GM19025 (cell line): Measurements from ENCODE around the gene DNAL4.

Source experiments
- ATAC-seq: cut with Tn5 transposase; IDR thresholded peaks from one replicate; pipeline ENCODE4 v1.9.1; 2021; ENCODE audit warnings: mild to moderate bottlenecking, low read depth, moderate library complexity; ENCODE audit not compliant: unreplicated experiment

Gene DNAL4

GRCh38 chr22:38788021-38788816, 5.7 kb downstream of the DNAL4 start:
- no peak for ATAC-seq

GRCh38 chr22:38786631-38787030, 7.3 kb downstream of the DNAL4 start:
- ATAC-seq = no peak

- no peak for ATAC-seq
These were observed 9.1 kb downstream of the DNAL4 start for GRCh38 chr22:38784856-38785255.

GRCh38 chr22:38784035-38784434, 9.9 kb downstream of the DNAL4 start:
- no peak for ATAC-seq

- no peak for ATAC-seq
These were observed 10.8 kb downstream of the DNAL4 start for GRCh38 chr22:38783095-38783615.

GRCh38 chr22:38782402-38783094, 11.4 kb downstream of the DNAL4 start:
- no peak for ATAC-seq

GRCh38 chr22:38781033-38781432, 12.9 kb downstream of the DNAL4 start:
- no peak for ATAC-seq

GRCh38 chr22:38777087-38777671, 16.8 kb downstream of the DNAL4 start:
- no peak for ATAC-seq

GRCh38 chr22:38776086-38776485, 17.9 kb downstream of the DNAL4 start:
- no peak for ATAC-seq

- ATAC-seq = no peak
These were observed 18.3 kb downstream of the DNAL4 start for GRCh38 chr22:38775656-38776055.

- no peak for ATAC-seq
These were observed 19.3 kb downstream of the DNAL4 start for GRCh38 chr22:38774496-38775166.

- no peak for ATAC-seq
These were observed 20.5 kb downstream of the DNAL4 start for GRCh38 chr22:38773363-38773946.

GRCh38 chr22:38772623-38772873, 21.4 kb downstream of the DNAL4 start:
- no peak for ATAC-seq

- ATAC-seq = no peak
These were observed 23.5 kb downstream of the DNAL4 start for GRCh38 chr22:38770257-38770949.

GRCh38 chr22:38768036-38768435, 25.9 kb downstream of the DNAL4 start:
- ATAC-seq = no peak

- no peak for ATAC-seq
These were observed 26.6 kb downstream of the DNAL4 start for GRCh38 chr22:38767313-38767712.

- no peak for ATAC-seq
These were observed 27.7 kb downstream of the DNAL4 start for GRCh38 chr22:38766076-38766777.

GRCh38 chr22:38762551-38762983, 31.4 kb downstream of the DNAL4 start:
- ATAC-seq = no peak
